Stimulated activated CD4-positive, alpha-beta T cell treated with anti-CD3 and anti-CD28 coated beads, Interleukin-12 subunit alpha, Interleukin-12 subunit beta, amount 100 ng/mL, for 4 hours (primary cell): ENCODE results near the gene BMF.

Source experiments
- DNase-seq: peaks from one replicate; pipeline ENCODE4 v3.0.0-alpha.2; 2020

The BMF gene

GRCh38 chr15:40062816-40063562 lies 45.7 kb downstream of the BMF start:
- DNase-seq, result no peak

GRCh38 chr15:40061212-40061901 lies 47.3 kb downstream of the BMF start:
- no peak for DNase-seq

GRCh38 chr15:40060236-40060961 lies 48.3 kb downstream of the BMF start:
- DNase-seq, result no peak

DNA sequence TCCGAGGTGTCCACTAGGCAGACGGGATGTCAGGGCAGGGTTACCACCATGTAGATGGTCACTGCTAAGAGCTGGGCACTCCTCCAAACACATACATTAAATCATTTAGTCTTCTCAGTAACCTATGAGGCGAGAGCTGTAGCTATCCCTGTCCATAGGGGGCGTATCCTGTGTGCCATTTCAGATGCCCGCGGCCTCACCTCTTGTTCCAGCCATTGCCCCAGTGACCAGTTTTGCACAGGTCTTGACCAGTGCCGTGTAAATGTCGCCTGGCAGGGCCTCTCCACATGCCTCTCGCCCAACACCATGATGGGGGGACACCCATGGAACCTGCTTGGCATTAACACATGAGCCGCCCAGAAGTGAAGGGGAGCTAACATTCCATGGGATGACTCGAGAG lies 48.9 kb downstream of the BMF start:
- DNase-seq, result no peak

DNA sequence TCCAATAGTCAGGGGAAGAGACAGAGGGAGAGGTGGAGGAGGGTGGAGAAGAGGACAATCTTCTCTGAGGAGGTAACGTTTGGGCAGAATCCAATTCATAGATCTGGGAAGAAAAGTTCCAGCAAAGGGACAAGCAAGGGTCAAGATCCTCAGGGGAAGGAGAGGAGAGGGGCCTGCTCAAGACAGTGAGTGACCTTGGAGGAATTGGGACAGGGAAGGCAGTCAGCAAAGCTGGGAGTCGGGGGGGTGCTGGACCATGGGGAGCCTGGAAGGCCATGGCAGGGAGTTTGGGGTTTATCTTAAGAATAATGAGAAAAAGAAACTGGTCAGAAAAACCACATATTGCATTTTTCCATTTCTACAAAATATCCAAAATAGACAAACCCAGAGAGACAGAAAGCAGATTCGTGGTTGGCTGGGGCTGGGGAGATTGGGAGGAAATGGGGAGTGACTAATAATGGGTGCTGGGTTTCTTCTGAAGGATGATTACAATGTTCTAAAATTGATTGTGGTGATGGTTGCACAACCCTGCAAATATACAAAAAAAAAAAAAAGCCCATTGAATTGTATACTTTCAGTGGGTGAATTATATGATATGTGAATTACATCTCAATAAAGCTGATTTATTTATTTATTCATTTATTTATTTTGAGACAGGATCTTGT lies 50.1 kb downstream of the BMF start:
- DNase-seq, result no peak

GRCh38 chr15:40055576-40056293 lies 52.9 kb downstream of the BMF start:
- no peak for DNase-seq

- DNase-seq, result no peak
Observed at GRCh38 chr15:40054855-40055575, 53.7 kb downstream of the BMF start.

DNA sequence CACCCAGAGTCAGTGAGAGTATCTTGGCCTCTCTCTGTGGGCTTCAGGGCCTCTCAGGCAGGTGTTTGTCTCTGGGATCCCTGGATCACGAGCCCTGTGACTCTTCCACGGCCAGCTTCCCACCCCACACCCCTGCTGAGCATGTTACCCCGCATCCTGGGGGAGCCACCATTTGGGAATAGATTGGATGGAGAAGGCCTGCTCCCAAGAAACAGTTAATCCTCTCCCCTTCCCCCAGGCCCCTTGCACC lies 54.1 kb downstream of the BMF start:
- DNase-seq, result no peak

GRCh38 chr15:40053831-40054604 lies 54.7 kb downstream of the BMF start:
- no peak for DNase-seq

DNA sequence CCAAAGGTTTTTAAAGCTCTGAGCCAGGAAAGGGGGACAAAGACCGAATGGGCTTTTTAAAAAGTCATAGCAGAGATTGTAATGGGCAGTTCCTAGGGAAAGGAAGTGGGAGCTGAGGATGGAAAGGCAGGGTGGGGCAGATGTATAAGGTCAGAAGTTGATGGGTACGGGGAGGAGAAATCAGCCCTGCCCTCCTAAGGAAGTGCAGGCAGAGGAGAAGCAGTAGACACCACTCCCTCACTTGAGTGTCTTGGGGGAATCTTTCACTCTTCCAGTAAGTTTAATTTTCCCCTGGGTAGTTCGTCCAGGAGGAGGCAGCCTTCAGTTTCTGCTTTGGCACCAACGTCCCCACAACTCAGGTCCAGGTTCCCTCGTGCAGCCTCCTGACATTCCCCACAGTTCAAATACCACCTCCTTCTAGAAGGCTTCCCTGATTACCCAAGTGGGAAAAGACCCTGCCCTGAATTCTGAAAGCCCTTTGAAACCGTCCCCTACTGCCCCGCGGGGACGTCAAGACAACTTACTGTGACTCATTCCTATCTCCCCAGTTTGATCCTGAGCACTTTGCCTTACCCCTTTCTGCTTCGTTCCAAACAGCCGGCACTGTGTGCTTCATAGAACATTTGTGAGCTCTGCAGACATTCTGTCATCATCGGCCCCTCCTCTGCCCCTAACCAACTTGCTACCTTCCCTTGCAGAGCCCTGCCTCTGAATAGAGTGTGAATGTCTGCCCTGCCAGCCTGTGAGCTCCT lies 55.4 kb downstream of the BMF start:
- no peak for DNase-seq

GRCh38 chr15:40052604-40053003 lies 56.1 kb downstream of the BMF start:
- DNase-seq, result no peak

DNA sequence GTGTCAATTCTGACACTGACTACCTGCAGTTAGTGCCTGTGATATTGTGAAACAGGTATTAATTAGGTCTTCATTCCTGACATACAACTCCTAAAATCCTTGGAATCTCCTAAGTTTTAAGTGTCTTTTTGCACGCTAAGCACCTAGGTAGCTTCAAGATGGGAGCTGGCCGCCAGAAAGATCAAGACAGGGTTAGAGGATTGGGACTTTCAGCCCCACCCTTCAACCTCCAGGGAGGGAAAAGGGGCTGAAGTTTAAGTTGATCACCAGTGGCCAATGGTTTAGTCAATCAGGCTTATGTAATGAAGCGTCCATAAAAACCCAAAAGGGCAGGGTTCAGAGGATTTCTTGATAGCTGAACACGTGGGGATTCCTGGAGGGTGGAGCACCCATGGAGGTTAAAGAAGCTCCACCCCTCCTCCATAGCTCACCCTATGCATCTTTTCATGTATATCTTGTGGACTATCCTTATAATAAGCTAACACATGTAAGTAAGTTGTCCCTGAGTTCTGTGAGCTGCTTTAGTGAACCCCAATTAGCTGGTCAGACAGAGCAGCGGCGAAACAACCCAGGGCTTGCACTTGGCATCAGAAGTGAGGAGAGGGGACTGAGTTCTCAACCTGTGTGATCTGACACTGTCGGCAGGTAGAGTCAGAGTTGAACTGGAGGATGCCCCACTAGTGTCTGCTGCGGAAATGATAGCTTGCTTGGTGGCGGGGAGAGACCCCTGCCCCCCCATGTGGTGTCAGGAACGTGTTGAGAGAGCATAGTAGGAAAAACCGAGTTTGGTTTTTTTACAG lies 56.9 kb downstream of the BMF start:
- DNase-seq, result no peak

GRCh38 chr15:40050788-40051470 lies 57.8 kb downstream of the BMF start:
- DNase-seq, result no peak

DNA sequence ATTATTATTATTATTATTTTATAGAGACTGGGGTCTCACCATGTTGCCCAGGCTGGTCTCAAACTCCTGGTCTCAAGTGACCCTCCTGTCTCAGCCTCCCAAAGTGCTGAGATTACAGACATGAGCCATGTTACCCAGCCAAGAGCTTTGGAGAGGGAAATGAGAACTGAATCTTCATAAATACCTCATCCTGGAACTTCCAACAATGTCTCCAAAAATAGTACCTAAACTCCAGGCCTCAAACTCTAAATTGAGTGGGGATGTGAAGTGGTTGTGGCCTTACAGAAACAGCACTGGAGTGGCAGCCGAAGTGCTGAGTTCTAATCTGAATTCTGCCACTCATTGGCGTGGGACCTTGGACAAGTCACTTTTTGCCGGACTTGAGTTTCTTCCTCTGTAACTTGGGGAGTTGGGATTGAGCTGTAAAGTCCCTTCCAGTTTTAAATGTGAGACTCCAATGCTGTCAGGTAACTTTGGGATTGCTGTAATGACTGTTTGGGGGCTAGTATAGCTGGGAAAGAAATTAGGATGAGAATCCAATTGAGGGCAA lies 59.7 kb downstream of the BMF start:
- DNase-seq, result no peak

DNA sequence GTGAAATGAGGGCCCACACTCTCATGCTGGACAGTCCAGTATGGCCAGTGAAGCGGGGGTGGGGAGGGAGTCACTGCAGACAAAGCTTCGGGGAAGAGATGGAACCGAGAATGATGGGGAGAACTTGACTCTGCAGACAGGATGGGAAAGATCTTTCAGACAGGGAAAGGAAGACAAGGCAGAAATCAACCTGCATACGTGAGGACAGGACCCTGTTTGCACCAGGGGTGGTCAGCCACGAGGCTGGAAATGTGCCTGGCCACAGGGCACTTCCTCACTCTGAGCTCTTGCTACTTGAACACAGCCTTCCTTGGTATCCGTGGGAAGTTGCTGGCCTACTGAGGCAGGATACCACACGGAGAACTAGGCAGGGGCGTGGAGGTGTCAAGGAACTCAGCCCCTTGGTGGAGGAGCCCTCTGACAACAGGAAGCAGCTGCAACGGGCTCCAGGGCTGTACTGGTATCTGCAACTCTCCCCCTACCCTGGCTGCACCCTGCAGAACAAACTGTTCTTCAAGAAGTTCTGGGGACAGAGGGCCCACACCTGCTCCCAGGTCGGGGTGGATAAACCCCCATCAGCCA lies 60.4 kb downstream of the BMF start:
- DNase-seq, result no peak

GRCh38 chr15:40047415-40048210 lies 61.1 kb downstream of the BMF start:
- DNase-seq, result peak; percentile 50

- DNase-seq, result no peak
Observed at GRCh38 chr15:40046721-40047414, 61.8 kb downstream of the BMF start.
